ENCODE data around the gene CREB5.
"Not testable (repeated sequence)": the region's sequence is repeated elsewhere in the genome, so short reads cannot be mapped to it uniquely, and the experiment has no call there.

Gene CREB5

GRCh38 chr7:28411876-28412662 is at the start of gene CREB5:
Gene CREB5, plus strand, starts transcription at chr7:28412518. Its CDS starts 397 bp downstream, at chr7:28412915.
- no peak for DNase-seq

- DNase-seq, result no peak
Measured at GRCh38 chr7:28362812-28363211, 49.5 kb upstream of the CREB5 start.

GRCh38 chr7:28364082-28364481 is 48.2 kb upstream of the CREB5 start:
- no peak for DNase-seq

GRCh38 chr7:28369523-28369922 is 42.8 kb upstream of the CREB5 start:
- DNase-seq, result no peak

GRCh38 chr7:28371846-28372245 is 40.5 kb upstream of the CREB5 start:
- DNase-seq, result no peak

- DNase-seq, result no peak
Measured at GRCh38 chr7:28373990-28374389, 38.3 kb upstream of the CREB5 start.

- DNase-seq, result no peak
Measured at GRCh38 chr7:28375729-28376128, 36.6 kb upstream of the CREB5 start.

- DNase-seq, result no peak
Measured at GRCh38 chr7:28376634-28377033, 35.7 kb upstream of the CREB5 start.

- DNase-seq, result no peak
Measured at GRCh38 chr7:28378574-28379149, 33.7 kb upstream of the CREB5 start.

- no peak for DNase-seq
Measured at GRCh38 chr7:28381466-28381865, 30.9 kb upstream of the CREB5 start.

- no peak for DNase-seq
Measured at GRCh38 chr7:28382144-28382543, 30.2 kb upstream of the CREB5 start.

- DNase-seq, result no peak
Measured at GRCh38 chr7:28383975-28384374, 28.3 kb upstream of the CREB5 start.

- no peak for DNase-seq
Measured at GRCh38 chr7:28389504-28390395, 22.6 kb upstream of the CREB5 start.

GRCh38 chr7:28390426-28390825 is 21.9 kb upstream of the CREB5 start:
- no peak for DNase-seq

- DNase-seq, result no peak
Measured at GRCh38 chr7:28392289-28392688, 20.0 kb upstream of the CREB5 start.

- DNase-seq, result no peak
Measured at GRCh38 chr7:28395404-28395803, 16.9 kb upstream of the CREB5 start.

- no peak for DNase-seq
Measured at GRCh38 chr7:28395831-28396230, 16.5 kb upstream of the CREB5 start.

- no peak for DNase-seq
Measured at GRCh38 chr7:28397141-28397540, 15.2 kb upstream of the CREB5 start.

GRCh38 chr7:28400838-28401360 is 11.4 kb upstream of the CREB5 start:
- DNase-seq, result no peak

GRCh38 chr7:28401567-28401966 is 10.8 kb upstream of the CREB5 start:
- DNase-seq, result not testable (repeated sequence)

- no peak for DNase-seq
Measured at GRCh38 chr7:28405662-28406061, 6.7 kb upstream of the CREB5 start.

GRCh38 chr7:28406192-28406591 is 6.1 kb upstream of the CREB5 start:
- no peak for DNase-seq

- DNase-seq, result no peak
Measured at GRCh38 chr7:28407651-28408050, 4.7 kb upstream of the CREB5 start.

Measured in activated naive CD4-positive, alpha-beta T cell treated with Interleukin-2 at 50 U/mL for 16 hours (primary cell).